ENCODE results near the gene CCDC85B.
A peak's percentile ranks its signal among the peaks of the same experiment; 100 is the strongest.

CCDC85B gene

DNA sequence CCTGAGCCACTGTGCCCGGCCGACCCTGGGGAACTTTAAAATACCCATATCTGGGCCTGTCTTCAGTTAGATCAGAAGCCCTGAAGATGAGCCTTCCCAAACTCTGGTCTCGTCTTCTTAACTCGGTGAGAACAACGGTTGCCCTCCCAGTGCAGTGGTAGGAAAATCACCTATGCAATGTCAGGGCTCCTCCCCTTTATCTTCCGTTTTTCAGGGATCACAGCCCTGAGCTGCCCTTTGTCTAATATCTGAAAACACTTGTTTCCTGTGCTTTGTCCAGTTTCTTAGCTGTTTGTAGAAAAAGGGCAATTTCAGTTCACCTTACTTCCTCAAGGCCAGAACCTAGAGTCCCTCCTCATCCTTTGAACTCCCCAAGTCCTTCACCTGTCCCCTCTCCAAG, 38.2 kb downstream of the CCDC85B start:
- TF ChIP-seq ZBTB7A (IDR thresholded peaks at IDR 0.05; ENCODE audit: low read depth) (no peak), RAD21 (IDR thresholded peaks at IDR 0.05; ENCODE audit: low read depth) (no peak), NFIC (IDR thresholded peaks at IDR 0.05) (no peak), YY1 (IDR thresholded peaks at IDR 0.05; ENCODE audit: low read depth) (no peak), EGR1 (IDR thresholded peaks at IDR 0.05) (no peak), TEAD4 (IDR thresholded peaks at IDR 0.05) (no peak), CREB1 (IDR thresholded peaks at IDR 0.05; ENCODE audit: low read depth) (no peak), TCF12 (IDR thresholded peaks at IDR 0.05; ENCODE audit: low read depth) (no peak), TAF1 (IDR thresholded peaks at IDR 0.05; ENCODE audit: low read depth) (no peak), CEBPB (IDR thresholded peaks at IDR 0.05) (no peak), FOXM1 (IDR thresholded peaks at IDR 0.05; ENCODE audit: borderline replicate concordance, low read depth) (no peak)
- TF ChIP-seq, protein P1, sequence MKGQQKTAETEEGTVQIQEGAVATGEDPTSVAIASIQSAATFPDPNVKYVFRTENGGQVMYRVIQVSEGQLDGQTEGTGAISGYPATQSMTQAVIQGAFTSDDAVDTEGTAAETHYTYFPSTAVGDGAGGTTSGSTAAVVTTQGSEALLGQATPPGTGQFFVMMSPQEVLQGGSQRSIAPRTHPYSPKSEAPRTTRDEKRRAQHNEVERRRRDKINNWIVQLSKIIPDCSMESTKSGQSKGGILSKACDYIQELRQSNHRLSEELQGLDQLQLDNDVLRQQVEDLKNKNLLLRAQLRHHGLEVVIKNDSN (IDR thresholded peaks at IDR 0.05) = no peak
- TF ChIP-seq, protein P2, sequence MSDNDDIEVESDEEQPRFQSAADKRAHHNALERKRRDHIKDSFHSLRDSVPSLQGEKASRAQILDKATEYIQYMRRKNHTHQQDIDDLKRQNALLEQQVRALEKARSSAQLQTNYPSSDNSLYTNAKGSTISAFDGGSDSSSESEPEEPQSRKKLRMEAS (IDR thresholded peaks at IDR 0.05) = no peak
- TF ChIP-seq, protein P3, sequence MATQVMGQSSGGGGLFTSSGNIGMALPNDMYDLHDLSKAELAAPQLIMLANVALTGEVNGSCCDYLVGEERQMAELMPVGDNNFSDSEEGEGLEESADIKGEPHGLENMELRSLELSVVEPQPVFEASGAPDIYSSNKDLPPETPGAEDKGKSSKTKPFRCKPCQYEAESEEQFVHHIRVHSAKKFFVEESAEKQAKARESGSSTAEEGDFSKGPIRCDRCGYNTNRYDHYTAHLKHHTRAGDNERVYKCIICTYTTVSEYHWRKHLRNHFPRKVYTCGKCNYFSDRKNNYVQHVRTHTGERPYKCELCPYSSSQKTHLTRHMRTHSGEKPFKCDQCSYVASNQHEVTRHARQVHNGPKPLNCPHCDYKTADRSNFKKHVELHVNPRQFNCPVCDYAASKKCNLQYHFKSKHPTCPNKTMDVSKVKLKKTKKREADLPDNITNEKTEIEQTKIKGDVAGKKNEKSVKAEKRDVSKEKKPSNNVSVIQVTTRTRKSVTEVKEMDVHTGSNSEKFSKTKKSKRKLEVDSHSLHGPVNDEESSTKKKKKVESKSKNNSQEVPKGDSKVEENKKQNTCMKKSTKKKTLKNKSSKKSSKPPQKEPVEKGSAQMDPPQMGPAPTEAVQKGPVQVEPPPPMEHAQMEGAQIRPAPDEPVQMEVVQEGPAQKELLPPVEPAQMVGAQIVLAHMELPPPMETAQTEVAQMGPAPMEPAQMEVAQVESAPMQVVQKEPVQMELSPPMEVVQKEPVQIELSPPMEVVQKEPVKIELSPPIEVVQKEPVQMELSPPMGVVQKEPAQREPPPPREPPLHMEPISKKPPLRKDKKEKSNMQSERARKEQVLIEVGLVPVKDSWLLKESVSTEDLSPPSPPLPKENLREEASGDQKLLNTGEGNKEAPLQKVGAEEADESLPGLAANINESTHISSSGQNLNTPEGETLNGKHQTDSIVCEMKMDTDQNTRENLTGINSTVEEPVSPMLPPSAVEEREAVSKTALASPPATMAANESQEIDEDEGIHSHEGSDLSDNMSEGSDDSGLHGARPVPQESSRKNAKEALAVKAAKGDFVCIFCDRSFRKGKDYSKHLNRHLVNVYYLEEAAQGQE (IDR thresholded peaks at IDR 0.05; ENCODE audit: low read depth) = no peak

DNA sequence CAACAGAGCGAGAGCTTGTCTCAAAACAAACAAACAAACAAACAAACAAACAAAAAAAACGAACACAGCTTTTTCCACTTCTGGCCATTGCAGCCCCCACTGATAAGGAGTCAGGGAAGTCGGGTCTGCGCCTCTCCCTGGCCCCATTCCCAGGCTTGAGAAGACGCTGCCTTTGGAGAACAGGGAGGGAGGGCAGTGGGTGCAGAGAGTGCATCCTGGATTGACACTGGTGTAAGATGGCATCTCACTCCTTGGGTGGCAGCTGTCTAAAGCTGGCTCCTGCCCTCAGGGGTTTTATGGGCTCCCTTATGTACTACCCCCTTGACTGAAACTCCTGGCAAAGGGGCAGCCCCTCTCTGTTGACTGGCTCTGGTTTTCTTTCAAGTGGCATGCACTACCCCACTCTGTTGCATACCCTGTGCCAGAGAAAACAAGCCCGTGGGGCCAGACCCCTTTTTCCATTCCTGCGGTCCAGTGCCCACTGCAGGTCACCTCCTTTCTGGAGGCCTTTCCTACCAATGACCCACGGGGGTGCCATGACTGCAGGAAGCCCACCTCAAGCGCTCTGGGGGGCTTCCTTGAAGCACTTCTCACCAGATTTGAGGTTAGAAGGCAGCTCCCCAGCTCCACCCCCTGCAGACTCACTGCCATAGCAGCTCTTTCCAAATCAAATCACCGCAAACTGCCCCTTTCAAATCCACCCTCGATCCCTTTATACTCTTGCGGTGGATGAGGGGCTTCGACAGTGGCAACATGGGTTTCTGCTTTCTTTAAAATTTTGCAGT, 41.5 kb downstream of the CCDC85B start:
- TF ChIP-seq CEBPB (IDR thresholded peaks at IDR 0.05) (no peak), EP300 (IDR thresholded peaks at IDR 0.05; ENCODE audit: borderline replicate concordance) (no peak), YY1 (IDR thresholded peaks at IDR 0.05; ENCODE audit: low read depth) (no peak), TAF1 (IDR thresholded peaks at IDR 0.05; ENCODE audit: low read depth) (no peak)

DNA sequence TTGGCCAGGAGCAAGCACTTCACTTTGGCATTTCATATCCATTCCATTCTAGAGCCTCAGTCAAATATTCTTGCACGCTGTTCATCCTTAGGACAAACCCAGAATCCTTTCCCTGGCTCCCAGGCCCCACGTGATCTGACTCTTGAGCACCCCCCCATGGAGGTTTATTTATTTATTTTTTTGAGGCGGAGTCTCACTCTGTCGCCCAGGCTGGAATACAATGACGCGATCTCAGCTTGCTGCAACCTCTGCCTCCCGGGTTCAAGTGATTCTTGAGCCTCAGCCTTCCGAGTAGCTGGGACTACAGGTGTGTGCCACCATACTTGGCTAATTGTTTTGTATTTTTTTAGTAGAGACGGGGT, 42.1 kb downstream of the CCDC85B start:
- TF ChIP-seq, protein P1 (IDR thresholded peaks at IDR 0.05) = peak; percentile 85
- TF ChIP-seq TCF12 (IDR thresholded peaks at IDR 0.05; ENCODE audit: low read depth) (no peak), FOXM1 (IDR thresholded peaks at IDR 0.05; ENCODE audit: borderline replicate concordance, low read depth) (no peak)

DNA sequence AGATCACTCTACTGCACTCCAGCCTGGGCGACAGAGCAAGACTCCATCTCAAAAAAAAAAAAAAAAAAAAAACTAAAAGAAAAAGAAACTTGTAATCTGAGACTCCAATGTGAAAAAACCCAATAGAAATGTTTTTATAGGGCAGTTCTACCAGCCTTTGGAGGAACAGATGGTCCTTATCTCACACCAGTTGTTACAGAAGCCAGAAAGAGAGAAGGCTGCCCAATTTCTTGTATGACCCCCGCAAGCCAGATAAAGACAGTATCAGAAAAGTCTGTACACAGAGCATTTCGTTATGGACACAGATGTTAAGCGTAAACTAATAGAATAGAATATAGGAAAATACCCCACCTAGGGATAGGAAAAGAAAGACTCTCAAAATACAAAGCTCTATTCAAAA, 43.5 kb downstream of the CCDC85B start:
- TF ChIP-seq EGR1 (IDR thresholded peaks at IDR 0.05) (no peak), FOXM1 (IDR thresholded peaks at IDR 0.05; ENCODE audit: borderline replicate concordance, low read depth) (no peak), CEBPB (IDR thresholded peaks at IDR 0.05) (no peak), EP300 (IDR thresholded peaks at IDR 0.05; ENCODE audit: borderline replicate concordance) (no peak), ZBTB7A (IDR thresholded peaks at IDR 0.05; ENCODE audit: low read depth) (no peak)

DNA sequence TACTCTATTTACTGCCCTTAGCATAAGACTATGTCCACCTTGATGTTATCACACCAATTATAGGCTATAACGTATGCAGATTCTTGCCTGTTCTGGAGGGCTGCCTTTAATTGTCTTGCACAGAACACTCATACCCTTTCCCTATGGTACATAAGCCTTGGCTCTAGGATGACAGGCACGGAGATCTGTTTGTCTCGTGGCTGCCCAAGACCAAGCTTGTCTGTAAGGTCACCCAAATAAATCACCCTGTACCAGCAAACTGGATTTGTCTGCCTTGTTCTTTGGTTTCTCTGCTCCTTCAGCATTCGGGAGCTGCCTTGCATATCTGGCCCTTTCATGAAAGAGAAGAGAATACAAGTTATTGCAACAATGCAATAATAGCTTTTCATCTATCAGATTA, 47.3 kb downstream of the CCDC85B start:
- TF ChIP-seq EGR1 (IDR thresholded peaks at IDR 0.05) = no peak
- TF ChIP-seq CEBPB (IDR thresholded peaks at IDR 0.05) = no peak
- no peak for TF ChIP-seq YY1 (IDR thresholded peaks at IDR 0.05; ENCODE audit: low read depth)
- TF ChIP-seq CREB1 (IDR thresholded peaks at IDR 0.05; ENCODE audit: low read depth) = no peak
- no peak for TF ChIP-seq TAF1 (IDR thresholded peaks at IDR 0.05; ENCODE audit: low read depth)
- TF ChIP-seq, protein P2 (IDR thresholded peaks at IDR 0.05) = no peak
- no peak for TF ChIP-seq ZBTB7A (IDR thresholded peaks at IDR 0.05; ENCODE audit: low read depth)
- TF ChIP-seq, protein P1 (IDR thresholded peaks at IDR 0.05) = no peak
- no peak for TF ChIP-seq FOXM1 (IDR thresholded peaks at IDR 0.05; ENCODE audit: borderline replicate concordance, low read depth)
- no peak for TF ChIP-seq NFIC (IDR thresholded peaks at IDR 0.05)
- TF ChIP-seq TCF12 (IDR thresholded peaks at IDR 0.05; ENCODE audit: low read depth) = no peak
- TF ChIP-seq EP300 (IDR thresholded peaks at IDR 0.05; ENCODE audit: borderline replicate concordance) = no peak
- TF ChIP-seq TEAD4 (IDR thresholded peaks at IDR 0.05) = no peak
